Measurements from ENCODE around the gene OPN1SW.

OPN1SW gene

DNA sequence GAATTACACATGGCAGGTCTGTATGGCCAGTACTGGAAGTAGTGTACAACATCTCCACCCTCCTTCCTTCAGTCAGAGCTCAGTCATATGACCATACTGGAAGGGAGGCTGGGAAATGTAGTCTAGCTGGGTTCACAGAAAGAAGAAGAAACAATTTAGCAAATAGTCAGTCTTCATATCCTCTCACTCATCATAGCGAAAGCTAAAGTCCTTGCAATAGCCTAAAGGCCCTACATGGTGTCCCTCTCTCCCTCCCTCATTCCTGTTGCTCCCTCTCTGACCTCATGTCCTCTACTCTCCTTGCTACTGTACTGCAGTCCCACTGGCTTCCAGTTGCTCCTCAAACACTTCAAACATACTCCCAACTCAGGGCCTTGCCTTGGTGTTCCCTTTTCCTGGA lies 40.7 kb downstream of the OPN1SW start:
- no peak for DNase-seq (ENCODE audit: low read depth, low spot score)

DNA sequence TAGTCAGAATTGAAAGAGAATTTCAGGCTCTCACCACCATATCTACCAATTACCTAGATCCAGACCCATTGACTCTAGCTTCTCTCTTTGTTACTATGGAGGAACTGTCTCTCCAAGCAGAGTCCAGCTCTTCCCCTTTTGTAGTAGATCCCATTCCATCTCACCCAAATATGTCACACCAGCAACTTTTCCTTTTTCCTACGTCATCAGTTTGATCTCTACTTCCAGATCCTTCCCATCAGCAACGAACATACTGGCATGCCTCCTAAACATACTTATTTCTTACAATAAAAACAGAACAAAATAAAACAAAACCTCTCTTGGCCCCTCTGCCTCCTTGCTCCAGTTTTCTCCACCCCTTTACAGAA lies 42.3 kb downstream of the OPN1SW start:
- DNase-seq (ENCODE audit: low read depth, low spot score): no peak

DNA sequence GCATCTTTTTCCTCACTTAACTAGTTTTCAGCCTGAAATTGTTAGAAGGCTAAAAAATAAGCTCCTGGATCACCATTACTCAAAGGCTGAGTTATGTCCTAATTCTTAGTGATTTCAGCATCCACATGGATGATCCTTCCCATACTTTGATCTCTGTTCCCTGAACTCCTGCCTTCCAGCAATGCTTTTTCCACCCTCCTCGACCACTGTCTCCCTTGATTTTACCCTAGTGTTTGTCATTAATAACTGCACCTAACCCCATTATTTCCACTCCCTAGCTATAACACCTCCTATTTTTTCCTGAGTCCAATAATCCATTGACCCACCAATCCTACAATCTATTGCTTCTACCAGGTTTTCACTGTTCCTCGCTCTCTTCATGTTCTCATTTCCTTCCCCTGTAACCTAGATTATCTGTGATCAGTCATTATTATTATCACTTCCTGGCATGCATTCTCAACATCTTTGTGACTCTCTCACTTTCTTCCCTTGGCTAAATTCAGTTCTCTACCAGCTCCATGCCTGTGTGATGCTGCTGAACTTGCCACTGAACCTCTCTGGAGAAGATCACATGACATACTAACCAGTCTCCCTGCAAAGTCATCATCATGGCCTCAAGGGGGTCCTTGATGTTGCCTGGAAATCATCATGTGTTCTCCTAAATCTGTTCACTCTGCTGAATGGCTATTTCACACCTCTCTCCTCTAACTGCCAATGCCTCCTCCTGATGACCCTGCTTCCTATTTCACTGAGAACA lies 42.9 kb downstream of the OPN1SW start:
- no peak for DNase-seq (ENCODE audit: low read depth, low spot score)

DNA sequence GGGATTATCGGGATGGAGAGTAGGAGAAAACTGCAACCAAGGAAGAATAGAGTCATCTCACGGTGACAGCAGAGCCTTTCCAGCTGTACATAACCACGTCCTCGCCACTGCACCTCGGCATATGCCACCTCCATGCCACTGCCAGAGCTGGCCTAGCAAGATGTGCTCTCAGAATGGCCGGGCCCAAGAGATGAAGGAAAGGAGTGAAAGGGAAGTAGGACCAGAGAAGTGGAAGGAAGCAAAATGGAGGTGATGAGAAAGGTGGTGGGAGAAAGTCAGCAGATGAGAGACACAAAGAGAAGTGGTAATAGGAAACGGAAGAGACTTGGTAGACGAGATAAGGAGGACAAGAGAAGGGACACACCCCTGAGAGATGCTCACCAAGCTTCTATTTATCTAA lies 44.4 kb downstream of the OPN1SW start:
- no peak for DNase-seq (ENCODE audit: low read depth, low spot score)

DNA sequence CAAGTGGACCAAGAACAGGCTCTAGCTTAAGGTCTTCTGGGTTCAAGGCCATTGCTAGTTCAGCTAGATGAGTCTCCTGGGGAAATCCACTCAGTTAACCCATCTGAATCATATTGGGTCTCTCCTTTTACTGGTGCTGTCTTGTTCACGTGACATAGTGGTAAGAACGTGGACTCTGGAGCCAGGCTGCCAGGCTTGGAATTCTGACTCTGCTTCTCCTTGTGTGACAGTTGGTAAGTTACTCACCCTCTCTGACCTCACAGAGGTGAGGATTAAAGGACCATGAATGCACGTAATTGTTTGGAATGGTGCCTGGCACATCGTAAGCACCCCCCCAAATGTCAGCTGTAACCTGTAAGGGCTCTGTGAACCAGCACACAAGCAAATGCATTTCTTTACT lies 46.1 kb downstream of the OPN1SW start:
- no peak for DNase-seq (ENCODE audit: low read depth, low spot score)

DNA sequence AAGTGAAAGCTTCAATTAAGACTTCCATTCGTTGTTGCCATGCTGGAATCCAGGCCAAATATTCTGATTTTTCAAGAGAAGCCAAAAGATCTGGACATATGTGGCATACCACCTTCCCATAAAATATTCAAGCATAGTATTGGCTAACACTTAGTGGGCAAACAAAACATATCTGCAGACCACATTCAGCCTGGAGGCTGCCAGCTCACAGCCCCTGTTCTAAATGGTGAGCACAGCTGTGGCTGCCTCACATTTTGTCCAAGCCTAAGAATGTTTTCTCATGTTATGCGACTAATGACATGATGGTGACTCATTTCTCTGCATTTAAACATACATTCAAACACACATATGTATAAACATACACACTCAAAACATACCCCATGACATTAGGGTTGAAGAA lies 47.0 kb downstream of the OPN1SW start:
- DNase-seq (ENCODE audit: low read depth, low spot score): no peak

DNA sequence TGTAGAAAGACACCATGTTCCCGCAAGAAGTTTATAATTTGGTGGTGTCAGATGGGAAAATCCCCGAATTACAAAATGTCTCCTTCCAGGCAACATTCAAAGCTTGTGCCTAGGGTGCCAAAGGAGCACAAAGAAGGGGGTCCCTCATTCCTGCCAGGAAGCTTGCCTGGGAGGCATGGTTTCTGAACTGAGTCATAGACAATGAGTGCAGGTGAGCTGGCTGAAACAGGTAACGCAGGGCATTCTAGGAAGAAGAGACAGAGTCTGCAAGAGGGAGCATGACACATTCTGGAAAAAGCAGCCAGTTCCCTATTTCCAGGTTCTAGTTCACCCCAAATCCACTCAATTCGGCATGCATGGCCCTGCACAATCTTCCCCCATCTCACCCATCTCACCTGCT lies 48.4 kb downstream of the OPN1SW start:
- DNase-seq (ENCODE audit: low read depth, low spot score): no peak

DNA sequence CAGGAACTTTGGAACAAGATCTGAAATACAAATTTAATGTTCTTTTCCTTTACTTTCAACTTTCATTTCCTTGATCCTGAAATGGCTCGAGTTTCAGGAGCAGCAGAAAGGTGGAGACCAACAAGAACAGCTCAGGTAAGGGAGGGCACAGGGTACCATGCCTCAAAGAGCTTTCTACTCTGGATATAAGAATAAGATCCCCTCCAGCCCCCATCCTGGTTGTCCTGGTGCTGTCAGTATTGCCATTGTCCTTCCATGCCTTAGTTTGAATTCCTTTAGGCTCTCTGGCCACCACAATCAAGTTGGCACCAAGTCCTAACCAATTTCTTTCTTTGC lies 48.9 kb downstream of the OPN1SW start:
- no peak for DNase-seq (ENCODE audit: low read depth, low spot score)

DNA sequence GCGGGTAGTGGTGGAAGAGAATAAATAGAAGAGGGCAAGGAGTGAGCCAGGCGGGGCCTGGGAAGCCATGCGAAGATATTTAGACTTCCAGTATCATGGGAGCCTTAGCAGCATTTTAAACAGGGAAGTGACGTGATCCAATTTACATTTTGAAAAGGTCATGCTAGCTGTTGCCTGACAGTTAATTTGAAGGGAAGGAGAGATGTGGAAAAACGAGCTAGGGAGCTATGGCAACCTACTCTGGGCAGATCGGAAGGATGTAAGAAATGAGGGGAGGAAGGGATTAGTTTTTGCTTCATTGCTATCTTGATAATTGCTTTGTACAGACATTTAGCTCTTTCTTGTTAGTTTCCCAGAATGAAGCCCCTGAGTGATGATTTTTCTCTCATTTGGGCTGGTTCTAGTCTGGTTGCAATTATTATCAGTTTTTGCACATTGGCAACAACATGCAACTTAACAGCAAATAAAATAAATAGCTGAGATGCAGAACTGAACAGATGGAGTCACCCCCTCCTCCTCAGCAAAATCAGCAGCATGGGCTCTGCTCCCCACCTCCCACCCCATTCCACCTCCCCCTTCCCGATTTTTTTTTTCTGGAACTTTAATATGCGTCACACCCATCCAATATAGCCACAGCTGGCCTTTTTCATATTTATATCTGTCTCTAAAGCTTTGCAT lies 49.4 kb downstream of the OPN1SW start:
- DNase-seq (ENCODE audit: low read depth, low spot score): no peak

DNA sequence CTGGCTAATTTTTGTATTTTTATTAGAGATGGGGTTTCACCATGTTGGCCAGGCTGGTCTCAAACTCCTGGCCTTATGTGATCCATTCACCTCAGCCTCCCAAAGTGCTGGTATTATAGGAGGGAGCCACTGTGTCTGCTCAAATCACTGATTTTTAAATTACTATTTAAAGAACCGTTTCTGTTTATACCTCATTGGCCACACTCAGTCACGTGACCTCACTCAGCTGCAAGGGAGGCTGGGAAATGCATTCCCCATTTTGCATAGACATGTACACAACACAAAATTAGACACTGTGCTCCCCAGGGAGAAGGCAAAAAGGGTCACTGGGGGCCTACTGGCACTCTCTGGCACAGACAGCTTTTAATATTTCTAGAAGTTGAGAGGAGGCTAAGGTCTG lies 50.1 kb downstream of the OPN1SW start:
- DNase-seq (ENCODE audit: low read depth, low spot score): no peak

DNA sequence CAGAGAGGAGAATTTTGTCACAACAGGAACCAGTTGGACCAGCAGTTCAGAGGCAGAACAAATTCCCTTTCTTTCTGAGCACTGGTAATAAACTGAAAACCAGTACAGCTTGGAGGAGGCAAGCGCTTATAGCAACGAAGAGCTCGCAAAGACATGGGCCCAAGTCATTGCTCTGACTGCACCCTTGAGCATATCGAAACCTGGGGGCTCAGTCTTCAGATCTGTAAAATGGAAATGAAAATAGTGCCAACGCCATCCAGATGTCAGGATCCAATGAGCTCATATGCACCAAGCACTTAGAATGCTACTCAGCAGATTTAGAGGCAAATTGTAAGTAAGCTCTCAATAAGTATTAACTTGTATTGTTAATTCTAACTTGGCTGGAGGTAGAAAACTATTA lies 50.9 kb downstream of the OPN1SW start:
- DNase-seq (ENCODE audit: low read depth, low spot score): no peak

Data from smooth muscle cell of the brain vasculature (primary cell).